ENCODE measurements around the gene GCNT4. TPM values are rescaled to one million over a fixed set of nuclear protein-coding genes. Genes with fewer than 3 reads are reported as not detected.

GCNT4 gene
- polyA plus RNA-seq, 3 donors: 0.01 TPM; not detected in 2

- DNase-seq: no peak
- no peak overlapping the region for H3K4me2 ChIP-seq (replicated peaks; ENCODE audit: extremely low read depth, low read length, poor library complexity, severe bottlenecking)
- H3K4me3 ChIP-seq (replicated peaks in 1 of 3; ENCODE audit: low read depth in 2 of 3, low read length in 3 of 3): no peak overlapping the region
- Mint-ChIP-seq H3K36me3 (no peaks in the 10 kb centered on the region), H3K27ac (peak overlapping the region in 1 of 7 donors; percentile 57), H3K27me3 (ENCODE audit: low read depth in 3 of 3) (peaks cover 0 to 3% (median 2%) of the 10 kb centered on the region in 3 donors), H3K4me1 (no peaks in the 10 kb centered on the region), H3K4me3 (no peak overlapping the region), H3K9me3 (peaks cover 5 to 21% (median 13%) of the 10 kb centered on the region in 7 donors)
- intact Hi-C loops (cut with micrococcal nuclease): no loop called here
- no peaks in the 10 kb centered on the region for H3K4me1 ChIP-seq (ENCODE audit: control insufficient read depth in 1 of 2, insufficient read depth in 2 of 2, low read length in 2 of 2)
- H3K27ac ChIP-seq (ENCODE audit: low read depth in 1 of 2, low read length in 2 of 2): no peak overlapping the region
- 9% methylated on average over 7 of the region's 7 CpGs for WGBS (ENCODE audit: insufficient coverage)
- H4K20me1 ChIP-seq (ENCODE audit: insufficient read depth, low read length): no peaks in the 10 kb centered on the region
- no peaks in the 10 kb centered on the region for H3K36me3 ChIP-seq (replicated peaks in 1 of 2; ENCODE audit: control insufficient read depth in 1 of 2, insufficient read depth in 2 of 2, low read length in 2 of 2)
- no peak for TF ChIP-seq CTCF (IDR thresholded peaks at IDR 0.05)
- H3K9me3 ChIP-seq (replicated peaks in 1 of 2; ENCODE audit: control insufficient read depth in 1 of 2, insufficient read depth in 1 of 2, low read length in 2 of 2): peaks cover 10 to 12% of the 10 kb centered on the region in 2 donors
- no peaks in the 10 kb centered on the region for H3K27me3 ChIP-seq (ENCODE audit: control insufficient read depth in 2 of 2, insufficient read depth in 2 of 2, low read length in 2 of 2)
- H3K79me2 ChIP-seq (ENCODE audit: insufficient read depth, low read length): no peaks in the 10 kb centered on the region
- no peak overlapping the region for H2AFZ ChIP-seq (ENCODE audit: insufficient read depth, low read depth, low read length, poor library complexity, severe bottlenecking)
- H3K9ac ChIP-seq (ENCODE audit: insufficient read depth, low read length, poor library complexity, severe bottlenecking): no peak overlapping the region
Measured at GRCh38 chr5:75009556-75010345, 42.6 kb downstream of the GCNT4 start.

- intact Hi-C loops (cut with micrococcal nuclease): no loop called here
- Mint-ChIP-seq H3K27ac (no peak overlapping the region), H3K9me3 (peaks cover 9 to 21% (median 14%) of the 10 kb centered on the region in 7 donors), H3K4me3 (no peak overlapping the region), H3K36me3 (no peaks in the 10 kb centered on the region), H3K4me1 (no peaks in the 10 kb centered on the region), H3K27me3 (ENCODE audit: low read depth in 3 of 3) (peaks cover 0 to 3% (median 0%) of the 10 kb centered on the region in 3 donors)
- no peaks in the 10 kb centered on the region for H3K79me2 ChIP-seq (ENCODE audit: insufficient read depth, low read length)
- WGBS (ENCODE audit: insufficient coverage): 76% methylated on average over 6 of the region's 10 CpGs
- no peak overlapping the region for H3K9ac ChIP-seq (ENCODE audit: insufficient read depth, low read length, poor library complexity, severe bottlenecking)
- no peaks in the 10 kb centered on the region for H4K20me1 ChIP-seq (ENCODE audit: insufficient read depth, low read length)
- no peak overlapping the region for H3K4me2 ChIP-seq (replicated peaks; ENCODE audit: extremely low read depth, low read length, poor library complexity, severe bottlenecking)
- H3K4me1 ChIP-seq (ENCODE audit: control insufficient read depth in 1 of 2, insufficient read depth in 2 of 2, low read length in 2 of 2): no peaks in the 10 kb centered on the region
- H3K27ac ChIP-seq (ENCODE audit: low read depth in 1 of 2, low read length in 2 of 2): no peak overlapping the region
- DNase-seq: no peak
- H3K36me3 ChIP-seq (replicated peaks in 1 of 2; ENCODE audit: control insufficient read depth in 1 of 2, insufficient read depth in 2 of 2, low read length in 2 of 2): no peaks in the 10 kb centered on the region
- H3K9me3 ChIP-seq (replicated peaks in 1 of 2; ENCODE audit: control insufficient read depth in 1 of 2, insufficient read depth in 1 of 2, low read length in 2 of 2): peaks cover 10 to 12% of the 10 kb centered on the region in 2 donors
- no peaks in the 10 kb centered on the region for H3K27me3 ChIP-seq (ENCODE audit: control insufficient read depth in 2 of 2, insufficient read depth in 2 of 2, low read length in 2 of 2)
- no peak overlapping the region for H3K4me3 ChIP-seq (replicated peaks in 1 of 3; ENCODE audit: low read depth in 2 of 3, low read length in 3 of 3)
- H2AFZ ChIP-seq (ENCODE audit: insufficient read depth, low read depth, low read length, poor library complexity, severe bottlenecking): no peak overlapping the region
- TF ChIP-seq CTCF (IDR thresholded peaks at IDR 0.05): no peak
Measured at GRCh38 chr5:75006865-75007822, 45.2 kb downstream of the GCNT4 start.

All from CD14-positive monocyte (primary cell).